SU-DHL-6 (cell line): Measurements from ENCODE around the gene WIPF1.

Experiments
- H2AFZ ChIP-seq: fragments of 200-600 bp; sonication (generic); 2 replicates; pipeline ENCODE4 v1.6.1; 2014; ENCODE audit warnings: low read depth, mild to moderate bottlenecking, moderate library complexity, mixed read lengths, antibody characterized with exemption, low read length; ENCODE audit not compliant: severe bottlenecking
- H3F3A ChIP-seq: fragments of 200-600 bp; shearing (Covaris generic); 2 replicates; pipeline ENCODE4 v1.6.0; 2016; ENCODE audit warnings: antibody characterized with exemption, mild to moderate bottlenecking; ENCODE audit not compliant: insufficient read depth
- H3K27ac ChIP-seq: fragments of 200-600 bp; sonication (generic); 2 replicates; pipeline ENCODE4 v1.5.1; 2016; ENCODE audit warnings: low read depth, mild to moderate bottlenecking, low read length, moderate library complexity, mixed read lengths
- H3K27me3 ChIP-seq: fragments of 200-600 bp; sonication (generic), shearing (Covaris generic); 2 replicates; pipeline ENCODE4 v1.6.0; 2014; ENCODE audit warnings: mild to moderate bottlenecking, low read length
- H3K36me3 ChIP-seq: fragments of 200-600 bp; sonication (generic); 2 replicates; pipeline ENCODE4 v1.6.1; 2014; ENCODE audit warnings: mild to moderate bottlenecking, low read length, mixed read lengths
- H3K4me2 ChIP-seq: fragments of 300-600, 200-600 bp; shearing (Covaris generic), sonication (generic); 2 replicates; pipeline ENCODE4 v1.6.0; 2014; ENCODE audit warnings: low read length, low read depth, mild to moderate bottlenecking; ENCODE audit not compliant: poor library complexity, severe bottlenecking
- H3K4me3 ChIP-seq: fragments of 200-600 bp; sonication (generic); 2 replicates; pipeline ENCODE4 v1.5.1; 2014; ENCODE audit warnings: antibody characterized with exemption, low read length, mild to moderate bottlenecking, mixed read lengths; ENCODE audit not compliant: insufficient read depth, poor library complexity, severe bottlenecking
- H3K79me2 ChIP-seq: fragments of 200-600 bp; sonication (generic); 2 replicates; pipeline ENCODE4 v1.6.1; 2014; ENCODE audit warnings: mild to moderate bottlenecking, low read length, moderate library complexity; ENCODE audit not compliant: insufficient read depth
- H3K9ac ChIP-seq: fragments of 200-600 bp; sonication (generic); 2 replicates; pipeline ENCODE4 v1.7.0; 2014; ENCODE audit warnings: mild to moderate bottlenecking, low read length
- H3K9me2 ChIP-seq: fragments of 200-600 bp; sonication (generic); replicated peaks from 2 replicates; pipeline ENCODE4 v1.6.1; 2014; ENCODE audit warnings: low read length; ENCODE audit not compliant: insufficient read depth
- H3K9me3 ChIP-seq: fragments of 200-600 bp; sonication (generic); 2 replicates; pipeline ENCODE4 v1.6.1; 2014; ENCODE audit warnings: low read length, mixed read lengths; ENCODE audit not compliant: insufficient read depth
- H4K20me1 ChIP-seq: fragments of 200-600 bp; sonication (generic); 2 replicates; pipeline ENCODE4 v1.6.1; 2014; ENCODE audit warnings: low read depth, mild to moderate bottlenecking, antibody characterized with exemption, low read length, moderate library complexity, mixed read lengths
- EZH2phosphoT487 ChIP-seq: fragments of 200-600 bp; sonication (generic), shearing (Covaris generic); conservative IDR thresholded peaks from 2 replicates; pipeline ENCODE4 v1.6.1; 2018; ENCODE audit warnings: mild to moderate bottlenecking, antibody characterized with exemption, low read length, moderate library complexity, mixed read lengths
- TF ChIP-seq, protein P1 (sequence below): fragments of 200-600 bp; sonication (generic); IDR thresholded peaks from one replicate; pipeline ENCODE4 v1.5.1; 2017; ENCODE audit warnings: antibody characterized with exemption, mild to moderate bottlenecking, low read length, moderate library complexity; ENCODE audit not compliant: insufficient read depth, poor library complexity, severe bottlenecking

The WIPF1 gene

DNA sequence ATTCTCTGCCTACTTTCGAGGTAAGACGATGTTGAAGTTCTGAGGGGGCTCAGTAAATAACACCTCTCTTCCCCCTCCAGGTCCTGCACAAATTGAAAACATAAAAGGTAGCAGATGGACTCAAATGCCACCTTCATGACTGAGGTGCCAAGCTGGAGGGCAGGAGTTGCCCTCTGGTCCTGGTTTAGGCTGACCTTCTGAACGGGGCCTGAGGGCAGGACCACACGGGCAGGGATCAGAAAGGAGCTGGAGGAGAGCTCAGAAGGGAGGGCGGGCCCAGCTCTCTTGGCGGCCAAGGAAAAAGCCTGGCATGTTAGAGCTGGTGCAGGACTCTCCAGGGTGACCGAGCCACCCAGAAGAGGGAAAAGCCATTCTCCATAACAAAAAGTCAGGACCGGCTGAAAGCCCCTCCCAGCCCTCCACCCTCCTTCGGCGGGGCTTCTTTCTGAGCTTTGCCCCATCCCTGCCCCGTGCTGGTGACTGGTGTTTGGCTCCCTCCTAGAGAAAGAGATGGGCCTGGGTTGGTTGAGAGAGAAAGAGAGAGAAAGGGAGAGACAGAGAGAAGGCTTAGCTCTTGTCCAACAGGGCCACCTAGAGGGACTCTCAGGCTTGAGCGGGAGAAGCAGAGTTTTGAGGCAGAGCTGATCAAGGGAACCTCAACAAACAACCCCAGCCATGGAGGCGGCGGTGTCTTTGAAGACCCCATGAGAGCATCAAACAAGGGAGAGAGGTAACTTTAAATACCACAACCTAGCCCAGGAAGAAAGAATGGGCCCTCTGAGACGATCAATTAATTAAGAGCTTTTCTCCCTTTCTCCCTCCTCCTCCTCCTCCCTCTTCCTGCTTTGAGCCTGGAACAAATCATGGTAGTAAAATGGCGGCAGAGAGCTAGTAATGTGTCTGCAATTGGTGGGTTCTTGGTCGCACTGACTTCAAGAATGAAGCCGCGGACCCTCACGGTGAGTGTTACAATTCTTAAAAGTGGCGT lies 50.8 kb downstream of the WIPF1 start:
- Histone ChIP-seq H4K20me1 (no peaks in the 10 kb centered on the region), H3K27me3 (no peaks in the 10 kb centered on the region), H3K79me2 (no peaks in the 10 kb centered on the region), H3K4me3 (no peak overlapping the region), H3K4me2 (no peak overlapping the region), H3K9me3 (no peaks in the 10 kb centered on the region), H3K27ac (no peak overlapping the region), H3K9me2 (no peaks in the 10 kb centered on the region), H2AFZ (no peak overlapping the region), H3K9ac (no peak overlapping the region), H3K36me3 (no peaks in the 10 kb centered on the region), H3F3A (no peaks in the 10 kb centered on the region)
- no peak for TF ChIP-seq EZH2phosphoT487
- TF ChIP-seq, protein P1, sequence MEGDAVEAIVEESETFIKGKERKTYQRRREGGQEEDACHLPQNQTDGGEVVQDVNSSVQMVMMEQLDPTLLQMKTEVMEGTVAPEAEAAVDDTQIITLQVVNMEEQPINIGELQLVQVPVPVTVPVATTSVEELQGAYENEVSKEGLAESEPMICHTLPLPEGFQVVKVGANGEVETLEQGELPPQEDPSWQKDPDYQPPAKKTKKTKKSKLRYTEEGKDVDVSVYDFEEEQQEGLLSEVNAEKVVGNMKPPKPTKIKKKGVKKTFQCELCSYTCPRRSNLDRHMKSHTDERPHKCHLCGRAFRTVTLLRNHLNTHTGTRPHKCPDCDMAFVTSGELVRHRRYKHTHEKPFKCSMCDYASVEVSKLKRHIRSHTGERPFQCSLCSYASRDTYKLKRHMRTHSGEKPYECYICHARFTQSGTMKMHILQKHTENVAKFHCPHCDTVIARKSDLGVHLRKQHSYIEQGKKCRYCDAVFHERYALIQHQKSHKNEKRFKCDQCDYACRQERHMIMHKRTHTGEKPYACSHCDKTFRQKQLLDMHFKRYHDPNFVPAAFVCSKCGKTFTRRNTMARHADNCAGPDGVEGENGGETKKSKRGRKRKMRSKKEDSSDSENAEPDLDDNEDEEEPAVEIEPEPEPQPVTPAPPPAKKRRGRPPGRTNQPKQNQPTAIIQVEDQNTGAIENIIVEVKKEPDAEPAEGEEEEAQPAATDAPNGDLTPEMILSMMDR, result peak; percentile 14

DNA sequence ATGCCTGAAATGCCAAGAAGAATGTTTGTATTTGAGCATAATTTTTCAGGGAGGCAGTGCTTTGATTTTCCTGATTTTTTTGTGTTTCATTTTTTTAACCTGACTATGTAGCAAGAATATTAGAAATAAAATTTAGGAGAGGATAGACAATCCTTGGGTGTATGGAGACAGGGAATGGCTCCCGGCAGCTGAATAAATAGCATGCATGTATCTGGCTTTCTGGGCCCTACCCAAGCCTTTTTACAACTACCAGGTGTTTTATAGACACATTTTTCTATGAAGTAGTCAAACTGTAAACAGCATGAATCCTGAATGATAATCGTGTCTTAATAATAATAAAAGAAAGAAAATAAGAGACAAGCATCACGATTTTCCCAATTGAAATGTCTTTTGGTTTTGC lies 52.4 kb downstream of the WIPF1 start:
- no peak overlapping the region for H3K4me3 ChIP-seq
- no peaks in the 10 kb centered on the region for H3K36me3 ChIP-seq
- H3K27ac ChIP-seq, result no peak overlapping the region
- no peaks in the 10 kb centered on the region for H4K20me1 ChIP-seq
- H3K27me3 ChIP-seq, result no peaks in the 10 kb centered on the region
- TF ChIP-seq, protein P1, result no peak
- TF ChIP-seq EZH2phosphoT487, result no peak
- H2AFZ ChIP-seq, result no peak overlapping the region
- no peaks in the 10 kb centered on the region for H3K9me3 ChIP-seq
- H3K9ac ChIP-seq, result no peak overlapping the region
- H3K4me2 ChIP-seq, result no peak overlapping the region
- H3K9me2 ChIP-seq, result no peaks in the 10 kb centered on the region
- no peaks in the 10 kb centered on the region for H3K79me2 ChIP-seq
- no peaks in the 10 kb centered on the region for H3F3A ChIP-seq

DNA sequence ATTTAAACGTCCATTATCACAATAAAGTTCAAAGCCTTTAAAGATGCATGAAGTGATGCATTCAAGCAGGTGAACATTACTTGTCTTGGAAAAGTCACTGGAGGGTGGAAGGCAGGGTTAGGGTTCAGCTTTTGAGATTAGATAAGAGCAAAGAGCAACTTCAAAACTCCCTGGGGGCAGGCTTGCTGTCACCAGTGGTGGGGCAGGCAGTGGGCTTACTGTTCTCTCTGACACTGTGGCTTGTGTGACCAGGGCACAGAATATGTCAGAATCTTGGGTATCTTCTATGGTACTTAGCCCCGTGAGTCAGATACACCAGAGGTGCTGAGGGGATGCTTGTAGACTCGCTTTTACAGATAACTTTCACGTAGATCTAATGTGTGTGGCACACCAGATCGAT lies 52.8 kb downstream of the WIPF1 start:
- Histone ChIP-seq H3K4me2 (no peak overlapping the region), H3K79me2 (no peaks in the 10 kb centered on the region), H4K20me1 (no peaks in the 10 kb centered on the region), H3F3A (no peaks in the 10 kb centered on the region), H3K36me3 (no peaks in the 10 kb centered on the region), H3K27ac (no peak overlapping the region), H2AFZ (no peak overlapping the region), H3K9me2 (no peaks in the 10 kb centered on the region), H3K4me3 (no peak overlapping the region), H3K9ac (no peak overlapping the region), H3K9me3 (no peaks in the 10 kb centered on the region), H3K27me3 (no peaks in the 10 kb centered on the region)
- TF ChIP-seq, protein P1, result no peak
